Astrocyte of the cerebellum (primary cell): ENCODE data around the gene MAP4K3.

ENCODE experiments used
- DNase-seq: peaks from one replicate; pipeline ENCODE4 v3.0.0-alpha.2; 2011; ENCODE audit warnings: low read depth
- H3K4me3 ChIP-seq: 2 replicates; pipeline ENCODE4 v1.5.1; 2011; ENCODE audit warnings: mild to moderate bottlenecking, low read depth, low read length, moderate library complexity
- in situ Hi-C: cut with HindIII; loops from 2 replicates; pipeline ENCODE4 v1.10.0; 2017; ENCODE audit warnings: low sequenced_read_pairs
- TF ChIP-seq, protein P1 (sequence below): IDR thresholded peaks from 2 replicates; pipeline ENCODE4 v1.5.1; 2012; ENCODE audit warnings: low read length, low read depth, moderate library complexity, mild to moderate bottlenecking; ENCODE audit errors: missing control alignments

Gene MAP4K3

DNA sequence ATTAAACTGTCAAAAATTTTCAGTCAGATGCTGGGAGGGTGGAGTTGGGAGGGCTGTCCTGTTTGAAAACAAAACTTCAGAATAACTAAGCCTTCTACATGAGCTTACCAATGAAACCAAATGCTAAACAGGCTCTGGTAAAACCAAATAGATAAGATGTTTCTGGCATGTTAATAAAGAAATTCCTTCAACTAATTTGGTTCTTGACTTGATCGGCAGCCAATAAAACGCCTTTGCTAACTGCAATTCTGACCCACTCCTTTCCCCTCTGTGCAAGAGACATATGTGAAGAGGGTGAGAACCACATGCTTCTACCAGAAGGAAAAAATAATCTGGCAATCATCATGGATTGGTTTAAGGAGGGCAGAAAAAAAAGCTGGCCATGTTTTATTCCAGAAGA lies 20.9 kb downstream of the MAP4K3 start:
- in situ Hi-C loops: no loop called here
- TF ChIP-seq, protein P1, sequence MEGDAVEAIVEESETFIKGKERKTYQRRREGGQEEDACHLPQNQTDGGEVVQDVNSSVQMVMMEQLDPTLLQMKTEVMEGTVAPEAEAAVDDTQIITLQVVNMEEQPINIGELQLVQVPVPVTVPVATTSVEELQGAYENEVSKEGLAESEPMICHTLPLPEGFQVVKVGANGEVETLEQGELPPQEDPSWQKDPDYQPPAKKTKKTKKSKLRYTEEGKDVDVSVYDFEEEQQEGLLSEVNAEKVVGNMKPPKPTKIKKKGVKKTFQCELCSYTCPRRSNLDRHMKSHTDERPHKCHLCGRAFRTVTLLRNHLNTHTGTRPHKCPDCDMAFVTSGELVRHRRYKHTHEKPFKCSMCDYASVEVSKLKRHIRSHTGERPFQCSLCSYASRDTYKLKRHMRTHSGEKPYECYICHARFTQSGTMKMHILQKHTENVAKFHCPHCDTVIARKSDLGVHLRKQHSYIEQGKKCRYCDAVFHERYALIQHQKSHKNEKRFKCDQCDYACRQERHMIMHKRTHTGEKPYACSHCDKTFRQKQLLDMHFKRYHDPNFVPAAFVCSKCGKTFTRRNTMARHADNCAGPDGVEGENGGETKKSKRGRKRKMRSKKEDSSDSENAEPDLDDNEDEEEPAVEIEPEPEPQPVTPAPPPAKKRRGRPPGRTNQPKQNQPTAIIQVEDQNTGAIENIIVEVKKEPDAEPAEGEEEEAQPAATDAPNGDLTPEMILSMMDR: no peak
- peak; percentile 50 for DNase-seq
- H3K4me3 ChIP-seq: no peak overlapping the region

DNA sequence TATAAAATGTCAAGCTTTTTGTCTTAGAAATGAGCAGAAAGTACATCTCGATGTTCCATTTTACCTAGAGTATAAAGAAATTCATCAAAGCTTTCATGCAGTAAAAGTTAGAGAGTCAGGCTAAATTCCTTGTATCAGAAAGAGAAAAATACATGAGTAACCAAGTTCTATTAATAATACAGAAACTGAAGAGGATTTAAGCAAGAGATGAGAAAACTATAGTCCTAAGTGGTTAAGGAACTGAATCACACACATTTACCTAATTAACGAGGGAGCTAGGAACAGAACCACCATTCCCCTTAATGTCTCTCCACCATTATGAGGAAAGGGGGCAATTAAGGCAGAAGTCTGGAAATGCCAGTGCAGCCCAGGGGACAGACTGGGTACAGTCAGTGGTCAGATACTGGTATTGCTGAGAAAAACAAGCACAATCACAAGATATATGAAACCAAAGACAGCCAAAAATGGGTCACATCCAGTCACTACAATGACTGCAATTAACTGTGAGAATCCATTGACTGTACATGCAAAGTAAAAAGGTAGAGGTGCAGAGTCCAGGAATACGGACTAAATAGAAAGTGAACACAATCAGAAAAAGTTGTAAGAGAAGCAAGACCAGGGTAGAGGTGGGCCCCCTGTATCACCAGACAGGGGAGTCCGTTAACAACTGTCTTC lies 23.9 kb downstream of the MAP4K3 start:
- TF ChIP-seq, protein P1: no peak
- in situ Hi-C loops: no loop called here
- DNase-seq: no peak
- no peak overlapping the region for H3K4me3 ChIP-seq

DNA sequence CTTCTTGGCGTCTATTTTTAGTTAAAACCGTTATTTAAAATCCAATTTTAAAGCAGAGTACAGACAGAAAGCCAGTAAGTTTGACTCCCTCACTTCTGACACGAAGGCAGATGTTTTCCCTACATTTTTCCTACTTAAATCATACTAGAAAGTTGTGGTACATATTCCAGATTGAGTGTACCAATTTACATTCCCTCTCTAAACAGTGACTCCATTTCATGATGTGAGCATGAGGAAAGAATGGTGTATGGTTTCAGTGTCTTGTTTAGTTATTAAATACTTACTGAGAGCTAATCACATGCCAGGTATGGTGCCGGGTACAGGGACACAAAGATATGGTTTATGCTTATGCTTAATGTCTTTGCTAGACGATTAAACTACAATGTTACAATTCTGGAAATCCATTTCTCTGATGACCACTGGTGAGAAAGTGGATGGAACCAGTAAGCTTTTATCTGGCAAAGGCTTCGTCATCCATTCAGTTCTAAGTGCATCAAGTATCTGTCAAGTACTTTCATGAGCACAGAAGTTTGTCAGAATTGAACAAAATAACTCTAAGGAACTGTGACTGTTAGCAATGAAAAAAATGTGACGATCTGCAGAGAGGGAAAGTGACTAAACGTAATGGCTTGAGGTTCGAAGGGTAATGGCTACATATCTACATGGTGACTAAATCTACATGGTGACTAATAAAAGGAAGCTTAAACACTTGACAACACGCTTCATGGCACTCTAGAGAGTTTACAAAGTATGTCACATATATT lies 25.7 kb downstream of the MAP4K3 start:
- H3K4me3 ChIP-seq: no peak overlapping the region
- in situ Hi-C loops: no loop called here
- peak; percentile 8 for DNase-seq
- TF ChIP-seq, protein P1: no peak

DNA sequence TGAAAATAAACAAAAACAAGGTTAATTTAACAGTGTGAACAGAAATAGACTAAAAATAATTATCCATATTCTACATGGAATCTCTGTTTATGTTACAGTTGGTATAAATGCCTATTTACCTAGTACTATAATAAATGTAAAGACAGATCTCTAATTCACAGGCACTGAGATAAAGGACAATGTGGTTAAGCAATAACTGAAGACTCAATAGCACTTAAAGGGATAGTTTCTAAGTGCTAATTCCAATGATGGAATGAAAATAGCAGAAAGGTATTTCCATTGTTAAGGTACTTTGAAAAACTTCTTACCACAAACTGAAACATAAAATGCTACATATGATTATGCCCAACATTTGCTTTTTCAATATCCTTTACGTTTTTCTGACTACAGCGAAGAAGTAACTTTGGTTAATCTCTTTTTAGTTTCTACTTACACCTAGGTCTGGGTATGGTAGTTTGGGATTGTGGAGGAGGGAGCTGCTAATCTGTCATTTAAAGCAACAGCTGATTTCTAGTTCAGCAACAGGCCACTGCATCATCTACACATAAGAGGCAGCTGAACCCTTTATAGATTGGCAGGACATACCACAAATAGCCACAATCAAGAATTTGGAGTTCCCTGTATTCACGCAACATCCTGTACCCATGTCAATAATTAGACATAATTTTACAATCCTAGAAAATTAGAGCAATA lies 27.2 kb downstream of the MAP4K3 start:
- TF ChIP-seq, protein P1: no peak

DNA sequence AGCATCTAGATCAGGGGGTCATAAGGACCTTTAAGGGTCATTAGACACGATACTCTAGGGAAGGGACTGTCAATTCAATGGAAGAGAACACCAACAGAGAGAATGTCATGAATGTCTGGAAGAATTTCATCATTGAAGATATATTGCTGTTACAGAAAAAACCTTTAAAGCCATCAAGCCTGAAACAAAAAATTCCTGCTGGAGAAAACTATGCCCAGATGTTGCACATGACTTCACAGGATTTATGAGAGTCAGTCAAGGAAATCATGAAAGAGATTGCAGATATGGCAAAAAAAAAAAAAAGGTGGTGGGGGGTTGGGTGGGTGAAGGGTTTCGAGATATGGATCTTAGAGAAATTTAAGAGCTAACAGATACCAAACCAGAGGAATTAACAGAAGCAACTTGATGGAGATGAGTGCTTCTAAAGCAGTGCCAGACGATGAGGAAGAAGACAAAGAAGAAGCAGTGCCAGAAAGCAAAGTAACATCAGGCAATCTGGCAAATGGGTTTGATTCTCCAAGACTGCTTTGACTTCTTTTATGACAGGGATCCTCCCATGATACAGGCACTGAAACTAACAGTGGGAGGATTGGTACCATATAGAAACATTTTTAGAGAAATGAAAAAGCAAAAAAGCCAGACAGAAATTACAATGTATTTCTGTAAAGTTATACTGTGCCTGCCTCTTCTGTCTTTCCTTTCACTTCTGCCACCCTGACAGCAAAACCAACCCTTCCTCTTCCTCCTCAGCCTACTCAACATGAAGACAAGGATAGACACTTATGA lies 28.5 kb downstream of the MAP4K3 start:
- in situ Hi-C loops: no loop called here
- TF ChIP-seq, protein P1: no peak
- no peak for DNase-seq

More for the DNA sequence above, 27.2 kb downstream of the MAP4K3 start:
- in situ Hi-C loops: no loop called here
- DNase-seq: no peak
- no peak overlapping the region for H3K4me3 ChIP-seq

More for the DNA sequence above, 28.5 kb downstream of the MAP4K3 start:
- H3K4me3 ChIP-seq: no peak overlapping the region
